SW 1271 (cell line): ENCODE data around the gene SNCB.
A peak's percentile ranks its signal among the peaks of the same experiment; 100 is the strongest.

ENCODE experiments used
- DNase-seq, 2 experiments: peaks; one replicate each; lab custom pipeline; 2025; lab: John Stamatoyannopoulos, UW

The SNCB gene

DNA sequence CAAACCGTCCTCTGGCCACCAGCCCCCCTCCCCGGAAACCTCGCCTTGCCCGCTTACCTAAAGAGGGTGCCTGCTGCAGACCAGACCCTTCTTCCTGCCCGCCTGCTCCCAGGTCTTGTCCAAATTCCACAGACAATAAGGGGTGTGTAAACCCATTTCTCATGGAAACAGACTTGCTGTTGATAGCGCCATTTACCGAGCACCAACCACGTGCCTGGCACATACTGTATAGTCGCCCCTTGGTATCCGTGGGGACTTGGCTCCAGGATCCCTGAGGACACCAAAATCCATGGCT, 56.1 kb downstream of the SNCB start:
- DNase-seq: no peak

DNA sequence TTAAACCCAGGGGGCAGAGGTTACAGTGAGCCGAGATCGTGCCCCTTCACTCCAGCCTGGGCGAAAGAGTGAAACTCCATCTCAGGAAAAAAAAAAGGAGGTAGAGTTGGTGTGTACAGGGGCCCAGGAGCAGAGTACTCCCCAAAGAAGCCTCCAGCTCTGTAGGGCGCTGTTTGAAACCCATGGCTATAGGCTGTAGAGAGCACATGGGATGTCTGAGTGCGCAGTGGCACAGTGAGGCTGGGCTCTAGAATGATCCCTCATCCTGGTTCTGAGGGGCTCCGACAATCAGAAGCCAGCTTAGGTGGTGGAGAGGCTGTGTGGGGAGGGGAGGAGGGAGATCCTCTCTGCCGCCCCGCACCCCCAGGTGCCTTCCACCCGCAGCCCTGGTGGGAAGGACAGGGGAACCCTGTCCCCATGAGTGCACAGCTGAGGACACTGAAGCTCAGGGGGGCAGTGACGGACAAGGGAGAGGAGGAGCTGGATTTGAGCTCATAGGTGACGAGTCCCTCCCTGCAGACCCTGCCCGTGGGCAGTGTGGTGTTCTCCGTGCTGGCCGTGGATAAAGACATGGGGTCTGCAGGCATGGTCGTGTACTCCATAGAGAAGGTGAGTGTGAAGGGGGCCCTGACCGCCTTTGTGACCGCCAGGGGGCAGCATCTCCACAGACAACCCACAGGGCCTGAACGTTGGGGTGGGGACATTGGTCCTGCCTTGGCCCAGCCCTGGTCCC, 56.6 kb downstream of the SNCB start:
- DNase-seq: peak in 1 of 2 experiments; percentile 44
